ENCODE measurements around the gene NUBP1.

DNA sequence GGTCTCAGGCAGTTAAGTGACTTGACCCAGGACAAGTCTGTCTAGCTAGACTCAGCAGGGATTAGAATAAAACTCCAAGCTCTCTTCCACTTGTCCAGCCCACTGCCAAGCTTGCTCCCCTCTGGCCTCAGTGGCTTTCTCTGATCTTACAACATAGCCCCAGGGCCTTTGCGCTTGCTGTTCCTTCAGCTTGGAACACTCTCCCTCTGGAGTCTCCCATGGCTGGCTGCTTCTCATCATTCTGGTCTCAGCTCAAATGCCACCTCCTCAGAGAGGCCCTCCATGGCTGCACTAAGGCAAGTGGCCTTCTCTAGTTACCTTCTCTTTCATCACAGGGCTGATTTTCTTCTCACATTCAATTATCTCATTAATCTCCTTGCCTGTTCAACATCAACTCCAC lies 73.9 kb downstream of the NUBP1 start:
- TF ChIP-seq EZH2 (IDR thresholded peaks at IDR 0.05; ENCODE audit: low read length, unreplicated experiment): no peak
- TF ChIP-seq, protein P1, sequence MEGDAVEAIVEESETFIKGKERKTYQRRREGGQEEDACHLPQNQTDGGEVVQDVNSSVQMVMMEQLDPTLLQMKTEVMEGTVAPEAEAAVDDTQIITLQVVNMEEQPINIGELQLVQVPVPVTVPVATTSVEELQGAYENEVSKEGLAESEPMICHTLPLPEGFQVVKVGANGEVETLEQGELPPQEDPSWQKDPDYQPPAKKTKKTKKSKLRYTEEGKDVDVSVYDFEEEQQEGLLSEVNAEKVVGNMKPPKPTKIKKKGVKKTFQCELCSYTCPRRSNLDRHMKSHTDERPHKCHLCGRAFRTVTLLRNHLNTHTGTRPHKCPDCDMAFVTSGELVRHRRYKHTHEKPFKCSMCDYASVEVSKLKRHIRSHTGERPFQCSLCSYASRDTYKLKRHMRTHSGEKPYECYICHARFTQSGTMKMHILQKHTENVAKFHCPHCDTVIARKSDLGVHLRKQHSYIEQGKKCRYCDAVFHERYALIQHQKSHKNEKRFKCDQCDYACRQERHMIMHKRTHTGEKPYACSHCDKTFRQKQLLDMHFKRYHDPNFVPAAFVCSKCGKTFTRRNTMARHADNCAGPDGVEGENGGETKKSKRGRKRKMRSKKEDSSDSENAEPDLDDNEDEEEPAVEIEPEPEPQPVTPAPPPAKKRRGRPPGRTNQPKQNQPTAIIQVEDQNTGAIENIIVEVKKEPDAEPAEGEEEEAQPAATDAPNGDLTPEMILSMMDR (conservative IDR thresholded peaks at IDR 0.05; ENCODE audit: low read depth, low read length): no peak

Data from PC-3 (cell line).